Brain microvascular endothelial cell (primary cell): Measurements from ENCODE around the gene ROBO1.

Experiments
- DNase-seq: peaks from one replicate; pipeline ENCODE4 v3.0.0-alpha.2; 2020
- H3K27ac ChIP-seq: fragments of 250-450 bp; sonication (Bioruptor Pico); 2 replicates; pipeline ENCODE4 v1.5.1; 2020; ENCODE audit warnings: mild to moderate bottlenecking, moderate library complexity
- H3K27me3 ChIP-seq: fragments of 250-450 bp; sonication (Bioruptor Pico); replicated peaks from 2 replicates; pipeline ENCODE4 v1.5.1; 2020; ENCODE audit warnings: mild to moderate bottlenecking
- H3K36me3 ChIP-seq: fragments of 250-450 bp; sonication (Bioruptor Pico); replicated peaks from 2 replicates; pipeline ENCODE4 v1.5.1; 2020; ENCODE audit warnings: mild to moderate bottlenecking
- H3K4me3 ChIP-seq: 2 replicates; pipeline ENCODE4 v1.5.1; 2011; ENCODE audit warnings: low read depth, mild to moderate bottlenecking, control low read depth, low read length, moderate library complexity
- CTCF ChIP-seq: IDR thresholded peaks from 2 replicates; pipeline ENCODE4 v1.5.1; 2011; ENCODE audit warnings: low read depth, mild to moderate bottlenecking, moderate library complexity, low read length, control low read depth, inconsistent platforms; ENCODE audit errors: missing control alignments
- in situ Hi-C: cut with HindIII; loops from 2 replicates; pipeline ENCODE4 v1.10.0; 2017; ENCODE audit warnings: low sequenced_read_pairs, low pct_ligation_motif_present

Gene ROBO1

GRCh38 chr3:78839693-78840092, 928.1 kb downstream of the ROBO1 start:
- TF ChIP-seq CTCF, result no peak
- peak; percentile 45 for DNase-seq
- Histone ChIP-seq H3K27me3 (no peaks in the 10 kb centered on the region), H3K27ac (no peak overlapping the region), H3K4me3 (no peak overlapping the region), H3K36me3 (no peaks in the 10 kb centered on the region)
- in situ Hi-C loops, result no loop called here

- no peak overlapping the region for H3K4me3 ChIP-seq
- in situ Hi-C loops, result no loop called here
- H3K27me3 ChIP-seq, result no peaks in the 10 kb centered on the region
- TF ChIP-seq CTCF, result no peak
- H3K36me3 ChIP-seq, result no peaks in the 10 kb centered on the region
- no peak for DNase-seq
- H3K27ac ChIP-seq, result no peak overlapping the region
Observed at GRCh38 chr3:78838362-78838761, 929.4 kb downstream of the ROBO1 start.

- in situ Hi-C loops, result no loop called here
- Histone ChIP-seq H3K27me3 (no peaks in the 10 kb centered on the region), H3K4me3 (no peak overlapping the region), H3K27ac (no peak overlapping the region), H3K36me3 (no peaks in the 10 kb centered on the region)
- no peak for TF ChIP-seq CTCF
- DNase-seq, result no peak
Observed at GRCh38 chr3:78834910-78835309, 932.9 kb downstream of the ROBO1 start.

DNA sequence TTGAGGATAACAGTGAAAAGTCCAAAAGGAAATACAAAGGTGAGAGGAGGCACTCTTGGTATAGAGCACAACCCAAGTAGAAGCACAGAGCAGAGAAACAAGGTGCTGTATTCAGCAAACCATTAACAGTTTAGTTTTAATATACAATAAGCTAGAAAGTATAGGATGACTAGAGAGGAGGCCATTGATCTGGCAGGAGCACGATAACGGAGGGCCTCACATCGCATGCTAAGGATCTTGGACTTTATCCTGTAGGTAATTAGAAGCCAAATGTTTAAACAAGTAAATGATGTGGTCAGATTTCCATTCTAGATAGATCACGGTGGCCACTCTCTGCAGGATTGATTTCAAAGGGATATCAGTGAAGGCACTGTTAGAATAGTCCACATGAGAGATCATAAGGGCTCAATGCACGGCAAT, 935.0 kb downstream of the ROBO1 start:
- Histone ChIP-seq H3K36me3 (no peaks in the 10 kb centered on the region), H3K27ac (no peak overlapping the region), H3K4me3 (no peak overlapping the region), H3K27me3 (no peaks in the 10 kb centered on the region)
- no peak for DNase-seq
- in situ Hi-C loops, result no loop called here
- no peak for TF ChIP-seq CTCF

DNA sequence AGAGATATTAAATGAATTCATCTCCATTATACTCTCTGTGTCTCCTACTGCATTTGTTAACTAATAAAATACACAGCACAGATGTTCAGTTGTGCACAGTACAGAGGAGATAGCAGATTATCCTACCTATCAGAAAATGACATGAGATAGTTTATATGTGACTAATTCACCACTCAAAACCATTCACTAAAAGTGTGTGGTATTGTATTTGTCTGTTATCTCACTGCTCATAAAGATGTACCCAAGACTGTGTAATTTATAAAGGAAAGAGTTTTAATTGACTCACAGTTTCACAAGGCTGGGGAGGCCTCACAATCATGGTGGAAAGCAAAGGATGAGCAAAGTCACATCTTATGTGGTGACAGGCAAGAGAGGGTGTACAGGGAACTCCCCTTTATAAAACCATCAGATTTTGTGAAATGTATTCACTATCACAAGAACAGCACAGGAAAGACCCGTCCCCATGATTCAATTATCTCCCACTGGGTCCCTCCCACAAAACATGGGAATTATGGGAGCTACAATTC, 936.3 kb downstream of the ROBO1 start:
- in situ Hi-C loops, result no loop called here
- no peak for TF ChIP-seq CTCF
- Histone ChIP-seq H3K27me3 (no peaks in the 10 kb centered on the region), H3K4me3 (no peak overlapping the region), H3K36me3 (no peaks in the 10 kb centered on the region), H3K27ac (no peak overlapping the region)
- no peak for DNase-seq

DNA sequence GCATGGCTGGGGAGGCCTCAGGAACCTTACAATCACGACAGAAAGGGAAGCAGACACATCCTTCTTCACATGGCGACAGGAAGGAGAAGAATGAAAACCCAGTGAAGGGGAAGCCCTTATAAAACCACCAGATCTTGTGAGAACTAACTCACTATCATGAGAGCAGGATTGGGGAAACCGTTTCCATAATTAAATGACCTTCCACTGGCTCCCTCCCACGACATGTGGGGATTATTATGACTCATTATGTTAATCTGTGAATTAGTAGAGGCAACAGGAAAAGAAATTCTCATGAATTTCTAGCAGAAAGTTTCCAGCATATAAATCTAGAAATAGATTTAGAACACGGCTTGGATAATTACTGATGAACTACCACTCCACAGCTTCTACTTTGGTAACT, 937.3 kb downstream of the ROBO1 start:
- no peaks in the 10 kb centered on the region for H3K27me3 ChIP-seq
- no peak for TF ChIP-seq CTCF
- no peak for DNase-seq
- no peak overlapping the region for H3K4me3 ChIP-seq
- in situ Hi-C loops, result no loop called here
- no peaks in the 10 kb centered on the region for H3K36me3 ChIP-seq
- no peak overlapping the region for H3K27ac ChIP-seq
